Skeletal muscle cell (primary cell): ENCODE data around the gene PSMG2.
A peak's percentile ranks its signal among the peaks of the same experiment; 100 is the strongest.

Source experiments
- DNase-seq: peaks from one replicate; pipeline ENCODE4 v3.0.0-alpha.2; 2010; ENCODE audit warnings: low read depth
- H3K4me3 ChIP-seq: 2 replicates; pipeline ENCODE4 v1.5.1; 2011; ENCODE audit warnings: low read depth, mild to moderate bottlenecking, control low read depth, low read length, moderate library complexity

PSMG2 gene

GRCh38 chr18:12702221-12703095 is at the start of gene PSMG2, which contains the start of gene CEP76:
Gene PSMG2 (plus strand): TSS chr18:12703042. CDS start chr18:12703108, 66 bp downstream.
Gene CEP76 (minus strand): TSS chr18:12702723. CDS start chr18:12702548, 175 bp downstream.
- peak; percentile 67 for DNase-seq
- H3K4me3 ChIP-seq: peak within 1 kb of the TSS; percentile 91

DNA sequence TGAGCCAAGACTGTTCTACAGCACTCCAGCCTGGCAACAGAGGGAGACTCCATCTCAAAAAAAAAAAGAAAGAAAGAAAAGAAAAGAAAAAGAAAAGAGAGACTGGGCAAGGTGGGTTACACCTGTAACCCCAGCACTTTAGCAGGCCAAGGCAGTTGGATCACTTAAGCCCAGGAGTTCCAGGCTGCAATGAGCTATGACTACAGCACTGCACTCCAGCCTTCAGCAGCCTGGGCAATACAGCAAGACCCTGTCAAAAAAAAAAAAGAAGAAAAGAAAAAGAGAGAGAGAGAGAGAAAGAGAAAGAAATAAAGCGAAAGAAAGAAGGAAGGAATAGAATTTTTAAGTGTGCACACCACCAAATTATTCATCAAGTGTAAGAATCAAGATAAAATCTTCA is 47.9 kb upstream of the PSMG2 start:
- H3K4me3 ChIP-seq: no peak overlapping the region
- DNase-seq: no peak

- DNase-seq: no peak
- peak overlapping the region; percentile 67 for H3K4me3 ChIP-seq
Measured at GRCh38 chr18:12656605-12656937, 46.3 kb upstream of the PSMG2 start.

- H3K4me3 ChIP-seq: peak overlapping the region; percentile 67
- no peak for DNase-seq
Measured at GRCh38 chr18:12656938-12657683, 45.7 kb upstream of the PSMG2 start.

DNA sequence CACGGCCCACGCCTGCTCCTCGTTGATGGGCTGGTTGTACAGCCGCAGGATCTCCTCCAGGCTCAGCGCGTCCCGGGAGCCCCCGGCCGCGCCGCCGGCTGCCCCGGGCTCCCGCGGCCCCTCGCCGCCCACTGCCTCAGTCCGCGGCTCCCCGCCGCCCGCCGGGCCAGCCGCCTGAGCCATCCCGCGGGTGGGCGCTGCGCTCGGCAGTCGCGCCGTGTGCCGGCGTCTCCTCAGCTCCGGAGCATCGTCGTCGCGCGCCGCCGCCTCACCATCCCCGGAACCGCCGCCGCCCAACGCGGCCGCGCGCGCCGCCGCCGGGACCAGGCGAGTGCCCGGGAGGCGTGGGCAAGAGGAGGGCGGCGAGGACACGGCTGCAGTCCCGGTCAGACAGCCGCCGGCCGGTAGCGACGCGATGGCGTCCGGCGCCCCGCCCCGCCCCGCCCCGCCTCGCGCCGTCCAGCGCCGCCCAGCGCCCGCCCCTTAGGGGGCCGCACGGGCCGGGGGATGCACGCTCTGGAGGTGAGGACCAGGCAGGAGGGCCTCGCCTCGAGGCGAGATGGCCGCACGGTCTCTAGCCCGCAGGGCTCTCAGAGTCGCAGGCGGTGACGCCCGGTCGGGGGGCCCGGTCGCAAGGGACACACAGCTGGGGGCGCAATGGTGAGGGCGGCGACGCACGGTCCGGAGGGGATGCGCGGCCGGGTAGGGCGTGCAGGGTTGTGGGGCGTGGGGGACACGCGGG is 45.0 kb upstream of the PSMG2 start, which contains the start of gene SPIRE1:
Gene SPIRE1 (minus strand): TSS at position 424 of the 742 bp plus-strand sequence. CDS start 241 bp downstream, at position 183.
- peak within 1 kb of the TSS; percentile 67 for H3K4me3 ChIP-seq
- no peak for DNase-seq

DNA sequence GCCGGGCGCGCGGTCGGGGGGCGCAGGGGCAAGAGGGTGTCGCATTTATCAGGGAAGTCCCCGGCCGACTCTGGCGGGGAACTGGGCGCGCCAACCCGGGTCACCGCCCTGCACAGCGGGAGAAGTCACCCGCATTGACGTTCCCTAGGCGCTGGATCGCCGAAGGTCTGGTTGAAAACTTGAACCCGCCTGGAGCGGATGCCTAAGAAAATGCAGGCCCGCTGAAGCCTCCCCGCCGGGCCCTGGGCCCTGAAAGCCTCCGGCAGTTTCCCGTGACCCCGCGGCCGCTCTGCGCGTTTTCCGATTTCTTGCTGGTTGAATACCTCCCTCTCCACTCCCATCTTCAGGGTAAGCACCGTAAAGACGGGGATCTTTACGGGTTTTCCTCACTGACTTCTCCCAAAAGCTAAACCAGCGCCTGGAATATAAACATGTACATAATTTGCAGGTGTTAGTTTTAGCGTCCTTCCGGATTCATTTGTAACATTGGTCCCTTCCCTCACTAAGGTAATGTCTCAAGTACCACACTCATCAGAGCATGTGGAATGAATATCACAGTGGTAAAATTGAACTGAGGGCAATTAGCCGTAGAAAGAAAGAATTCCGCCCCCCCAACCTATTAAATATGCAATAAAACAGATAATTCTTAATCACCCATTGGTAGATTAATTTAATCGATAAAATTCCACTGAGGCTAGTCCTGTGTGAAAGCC is 44.3 kb upstream of the PSMG2 start:
- DNase-seq: no peak
- peak overlapping the region; percentile 67 for H3K4me3 ChIP-seq

DNA sequence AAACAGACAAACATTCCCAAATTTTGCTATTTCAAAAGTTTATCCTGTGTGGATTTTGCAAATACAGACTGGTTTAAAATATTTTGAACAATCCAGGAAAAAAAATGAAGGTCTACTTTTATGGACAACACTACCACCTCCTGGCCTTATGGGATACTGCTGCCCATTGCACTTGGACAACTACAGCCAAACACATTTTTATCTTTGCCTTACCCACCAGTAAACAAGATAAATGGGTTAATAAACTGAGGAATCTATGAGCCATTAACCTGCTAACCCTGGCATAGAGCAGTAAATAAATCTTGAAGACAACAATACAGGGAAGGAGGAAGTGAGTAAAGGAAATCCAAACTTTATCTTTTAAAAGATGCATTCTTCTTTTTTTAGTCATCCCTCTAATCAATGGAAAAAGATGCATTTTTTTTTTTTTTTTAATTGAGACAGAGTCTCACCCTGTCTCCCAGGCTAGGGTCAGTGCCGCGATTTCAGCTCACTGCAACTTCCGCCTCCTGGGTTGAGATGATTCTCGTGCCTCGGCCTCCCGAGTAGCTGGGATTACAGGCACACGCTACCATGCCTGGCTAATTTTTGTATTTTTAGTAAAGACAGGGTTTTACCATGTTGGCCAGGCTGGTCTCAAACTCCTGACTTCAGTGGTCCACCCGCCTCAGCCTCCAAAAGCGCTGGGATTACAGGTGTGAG is 42.8 kb upstream of the PSMG2 start:
- DNase-seq: no peak

DNA sequence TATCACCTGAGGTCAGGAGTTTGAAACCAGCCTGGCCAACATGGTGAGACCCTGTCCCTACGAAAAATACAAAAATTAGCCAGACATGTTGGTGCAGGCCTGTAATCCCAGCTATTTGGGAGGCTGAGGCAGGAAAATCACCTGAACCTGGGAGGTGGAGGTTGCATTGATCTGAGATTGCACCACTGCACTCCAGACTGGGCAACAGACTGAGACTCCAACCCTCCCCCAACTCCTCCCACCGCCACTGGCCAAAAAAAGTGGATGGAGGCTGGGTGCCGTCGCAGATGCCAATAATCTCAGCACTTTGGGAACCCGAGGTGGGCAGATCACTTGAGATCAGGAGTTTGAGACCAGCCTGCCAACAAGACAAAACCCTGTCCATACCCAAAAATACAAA is 34.8 kb upstream of the PSMG2 start:
- DNase-seq: no peak
- H3K4me3 ChIP-seq: no peak overlapping the region

More for the DNA sequence above, 42.8 kb upstream of the PSMG2 start:
- no peak overlapping the region for H3K4me3 ChIP-seq

GRCh38 chr18:12679183-12679786 is 23.6 kb upstream of the PSMG2 start:
- H3K4me3 ChIP-seq: peak overlapping the region; percentile 9
- no peak for DNase-seq

DNA sequence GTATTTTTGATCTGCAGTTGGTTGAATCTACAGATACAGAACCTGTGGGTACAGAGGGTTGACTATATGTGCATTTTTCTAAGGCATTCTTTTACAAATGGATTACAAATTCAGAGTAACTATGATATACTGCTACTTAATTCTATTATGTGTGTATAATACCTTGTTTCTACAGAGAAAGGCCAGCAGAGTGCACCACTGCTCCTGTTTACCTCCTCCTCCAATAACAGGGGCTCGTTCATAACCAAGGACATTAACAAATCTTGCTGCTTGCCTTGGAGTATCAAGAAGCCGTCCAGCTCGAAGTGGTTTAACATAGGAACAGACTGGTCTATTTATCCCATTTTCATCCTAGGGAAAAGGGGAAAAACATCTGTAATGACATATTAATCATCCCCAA is 16.7 kb upstream of the PSMG2 start:
- no peak for DNase-seq
- H3K4me3 ChIP-seq: no peak overlapping the region

DNA sequence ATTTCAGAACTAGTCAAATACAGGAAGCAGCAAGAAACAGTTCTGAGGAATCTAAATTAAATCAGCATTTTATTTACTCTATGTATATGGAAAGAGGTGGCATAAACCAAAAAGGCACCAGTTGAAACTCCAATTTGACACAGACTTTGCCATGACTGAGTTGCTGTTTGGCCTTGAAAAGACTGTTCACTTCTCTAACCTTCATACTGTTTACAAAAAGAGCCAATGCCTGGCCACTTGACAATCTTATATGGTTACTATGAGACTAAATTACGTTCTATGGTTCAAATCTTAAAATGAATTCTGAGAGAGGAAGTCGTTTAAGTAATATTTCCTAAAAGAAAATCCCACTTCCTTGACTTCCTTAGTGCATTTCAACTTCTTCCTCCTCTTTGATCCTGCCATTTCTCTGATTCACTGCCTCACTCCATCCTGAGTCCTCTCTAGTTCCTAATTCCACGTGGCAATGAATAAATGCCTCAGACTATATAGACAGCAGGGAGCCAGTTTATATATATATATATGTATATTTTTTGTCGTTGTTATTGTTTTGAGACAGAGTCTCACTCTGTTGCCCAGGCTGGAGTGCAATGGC is 13.5 kb upstream of the PSMG2 start:
- DNase-seq: no peak
- H3K4me3 ChIP-seq: no peak overlapping the region

DNA sequence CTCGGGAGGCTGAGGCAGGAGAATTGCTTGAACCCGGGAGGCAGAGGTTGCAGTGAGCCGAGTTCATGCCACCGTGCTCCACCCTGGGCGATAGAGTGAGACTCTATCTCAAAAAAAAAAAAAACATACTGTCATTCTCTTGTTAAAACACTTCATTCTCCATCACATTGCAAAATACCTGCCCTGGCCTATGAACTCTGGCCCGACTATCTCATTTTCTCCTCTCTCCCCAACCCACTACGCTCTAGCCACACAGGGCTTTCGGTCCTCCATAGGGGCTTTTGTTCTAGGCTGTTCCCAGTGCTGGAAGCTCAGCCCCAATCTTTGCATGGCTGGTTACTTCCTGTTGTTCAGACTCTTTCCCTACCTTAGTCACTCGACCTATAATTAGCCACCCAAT is 10.6 kb upstream of the PSMG2 start:
- H3K4me3 ChIP-seq: no peak overlapping the region
- DNase-seq: no peak

DNA sequence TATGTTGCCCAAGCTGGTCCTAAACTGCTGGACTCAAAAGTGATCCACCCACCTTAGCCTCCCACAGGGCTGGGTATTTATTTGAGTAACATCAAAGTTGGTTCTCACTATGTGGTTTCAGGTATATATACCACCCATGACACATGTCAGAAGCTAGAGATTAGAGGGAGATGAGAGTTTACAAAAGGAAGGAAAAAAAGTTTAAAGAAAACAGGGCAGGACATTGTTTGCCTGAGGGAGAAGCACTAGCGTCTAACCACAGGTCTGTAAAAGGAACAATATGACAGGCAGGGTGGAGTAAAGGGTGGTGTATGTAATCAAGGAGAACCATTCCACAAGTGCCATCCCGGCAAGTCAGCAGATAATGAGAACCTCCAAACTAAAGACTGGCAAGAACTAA is 8.8 kb upstream of the PSMG2 start:
- no peak overlapping the region for H3K4me3 ChIP-seq
- no peak for DNase-seq

DNA sequence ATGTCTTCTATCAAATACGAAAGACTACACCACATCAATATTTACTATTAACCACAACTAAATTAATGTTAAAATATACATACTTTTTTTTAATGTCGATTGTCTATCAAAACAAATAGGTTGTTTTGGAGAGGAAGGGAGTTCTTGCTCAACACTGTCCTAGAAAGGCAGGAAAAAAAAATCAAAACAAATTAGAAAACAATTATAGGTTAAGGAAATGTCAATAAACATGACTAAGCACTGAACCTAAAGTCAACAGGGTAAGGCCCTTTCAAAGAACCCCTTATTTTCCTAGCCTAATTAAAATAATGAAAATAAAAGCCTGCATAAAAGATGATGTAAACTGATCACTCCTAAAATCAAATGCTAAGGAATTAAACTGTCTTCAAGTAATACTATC is 3.1 kb upstream of the PSMG2 start:
- DNase-seq: no peak
- H3K4me3 ChIP-seq: no peak overlapping the region

GRCh38 chr18:12701161-12701560 is 1.7 kb upstream of the PSMG2 start:
- DNase-seq: no peak

DNA sequence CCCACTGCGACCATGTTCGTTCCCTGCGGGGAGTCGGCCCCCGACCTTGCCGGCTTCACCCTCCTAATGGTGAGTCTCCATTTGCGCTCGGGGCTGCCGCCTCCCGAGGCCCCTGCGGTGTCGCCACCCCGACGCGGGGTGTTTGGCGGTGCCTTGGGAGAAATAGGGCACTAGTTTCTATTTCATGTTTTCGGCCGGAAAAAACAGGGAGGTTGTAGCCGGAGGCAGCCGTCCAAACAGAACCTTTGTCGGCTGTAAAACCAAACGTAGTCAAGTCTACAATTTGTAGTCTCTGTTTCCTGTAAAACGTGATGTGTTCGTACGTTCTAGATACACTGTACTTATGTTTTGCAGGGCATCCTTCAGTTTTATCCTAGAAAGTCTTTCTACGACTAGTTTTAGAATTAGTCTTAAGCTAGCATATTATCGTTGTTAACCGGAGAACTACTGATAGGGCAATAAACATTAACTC is 290 bp downstream of the PSMG2 start:
- H3K4me3 ChIP-seq: peak overlapping the region; percentile 91
- DNase-seq: no peak

More at GRCh38 chr18:12701161-12701560, 1.7 kb upstream of the PSMG2 start:
- H3K4me3 ChIP-seq: peak overlapping the region; percentile 91

GRCh38 chr18:12703664-12704063 is 822 bp downstream of the PSMG2 start:
- peak; percentile 9 for DNase-seq
- peak overlapping the region; percentile 91 for H3K4me3 ChIP-seq

GRCh38 chr18:12711446-12711845 is 8.6 kb downstream of the PSMG2 start:
- no peak overlapping the region for H3K4me3 ChIP-seq
- DNase-seq: no peak
